K562 (cell line): ENCODE measurements around the gene SLC22A16. TPM values are rescaled to one million over a fixed set of nuclear protein-coding genes. Genes with fewer than 3 reads are reported as not detected.

Experiments
- ATAC-seq: fragments of 200-7000 bp; cut with Tn5 transposase; 3 replicates; pipeline ENCODE4 v1.9.1; 2020; ENCODE audit warnings: moderate library complexity
- BruUV-seq: library from RNA; stranded (reverse); fragments of 400-500 nt; replicated peaks from 2 replicates; lab custom pipeline; 2021; lab: Mats Ljungman, UMichigan
- CTCF ChIA-PET: fragments of 300-600 bp; formaldehyde crosslinking; extraction: SDS; loops from one replicate; lab custom pipeline; 2021; ENCODE audit warnings: low intra/inter-chr PET ratio; lab: Yijun Ruan, JAX
- POLR2A ChIA-PET: fragments of 300-600, 350-650 bp; sonication (Branson Sonifier 250); formaldehyde crosslinking; extraction: SDS; loops from one replicate; lab custom pipeline; 2021; ENCODE audit warnings: antibody characterized with exemption, inconsistent platforms; lab: Yijun Ruan, JAX
- DNase-seq, 4 experiments: peaks; one replicate each; pipeline versions ENCODE4 v3.0.0 to v3.0.0-alpha.2; 2011 to 2018; ENCODE audit warnings: low spot score in 3 of 4, mixed read lengths in 3 of 4; ENCODE audit errors: extremely low read depth in 1 of 4
- FAIRE-seq: peaks from 2 replicates; lab custom pipeline; 2011; peaks lifted over from hg19 to GRCh38; lab: Jason Lieb, UNC
- H2AFZ ChIP-seq: 2 replicates; pipeline ENCODE4 v1.6.0; 2011; ENCODE audit warnings: low read depth, low read length, control low read depth, inconsistent platforms
- H3K27ac ChIP-seq: fragments of 200-600 bp; 3 replicates; pipeline ENCODE4 v1.8.0; 2011; ENCODE audit warnings: low read depth, mild to moderate bottlenecking, control low read depth, inconsistent platforms, low read length, moderate library complexity, mixed read lengths; ENCODE audit errors: extremely low read depth
- H3K27me3 ChIP-seq, 2 experiments: fragments of 300-600 bp in 1 of 2; 2 replicates in 1 of 2; 3 replicates in 1 of 2; pipeline versions ENCODE4 v1.6.0 to v1.8.0; 2011; ENCODE audit warnings: inconsistent platforms in 2 of 2, low read length in 2 of 2, mild to moderate bottlenecking in 1 of 2, mixed read lengths in 1 of 2, moderate library complexity in 1 of 2; ENCODE audit not compliant: control insufficient read depth in 2 of 2, insufficient read depth in 2 of 2
- H3K36me3 ChIP-seq: fragments of 300-600 bp; 3 replicates; pipeline ENCODE4 v1.8.0; 2011; ENCODE audit warnings: mild to moderate bottlenecking, low read length, inconsistent platforms; ENCODE audit not compliant: control insufficient read depth, insufficient read depth
- H3K4me1 ChIP-seq, 2 experiments: fragments of 200-600 bp in 1 of 2; replicated peaks in 1 of 2; 2 replicates in 1 of 2; 3 replicates in 1 of 2; pipeline versions ENCODE4 v1.5.1 to v1.8.0; 2011; ENCODE audit warnings: inconsistent platforms in 2 of 2, low read length in 2 of 2, mild to moderate bottlenecking in 1 of 2, mixed read lengths in 1 of 2, moderate library complexity in 1 of 2; ENCODE audit not compliant: control insufficient read depth in 2 of 2, insufficient read depth in 2 of 2
- H3K4me2 ChIP-seq: 2 replicates; pipeline ENCODE4 v1.6.1; 2011; ENCODE audit warnings: low read length, control low read depth, inconsistent platforms, mixed read lengths; ENCODE audit not compliant: insufficient read depth
- H3K4me3 ChIP-seq: fragments of 200-600 bp; sonication (generic), shearing (Covaris generic); 2 replicates; pipeline ENCODE4 v1.5.1; 2016; ENCODE audit warnings: control low read depth, inconsistent platforms
- H3K79me2 ChIP-seq: fragments of 200-600 bp; 3 replicates; pipeline ENCODE4 v1.8.0; 2011; ENCODE audit warnings: low read length, inconsistent platforms; ENCODE audit not compliant: control insufficient read depth, insufficient read depth
- H3K9ac ChIP-seq, 2 experiments: 2 replicates each; pipeline versions ENCODE4 v1.6.0 to v1.6.1; 2011; ENCODE audit warnings: low read depth in 2 of 2, low read length in 2 of 2, control low read depth in 1 of 2, inconsistent platforms in 1 of 2, mild to moderate bottlenecking in 1 of 2, mixed read lengths in 1 of 2; ENCODE audit not compliant: insufficient read depth in 1 of 2
- H3K9me1 ChIP-seq: one replicate; pipeline ENCODE4 v1.6.0; 2011; ENCODE audit warnings: inconsistent platforms, mild to moderate bottlenecking, low read length, moderate library complexity; ENCODE audit not compliant: control insufficient read depth, insufficient read depth
- H3K9me3 ChIP-seq: replicated peaks from 2 replicates; pipeline ENCODE4 v1.5.1; 2011; ENCODE audit warnings: low read depth, low read length, inconsistent platforms; ENCODE audit not compliant: control insufficient read depth, insufficient read depth
- H4K20me1 ChIP-seq: replicated peaks from 2 replicates; pipeline ENCODE4 v1.6.1; 2011; ENCODE audit warnings: low read length, inconsistent platforms, mixed read lengths; ENCODE audit not compliant: control insufficient read depth, insufficient read depth
- FOSL1 ChIP-seq: fragments of 200-800 bp; sonication (Bioruptor generic); conservative IDR thresholded peaks from 2 replicates; pipeline ENCODE4 v1.6.1; 2016; ENCODE audit warnings: missing genetic modification characterization, missing compliant biosample characterization
- POLR2AphosphoS2 ChIP-seq: IDR thresholded peaks from 2 replicates; pipeline ENCODE4 v1.6.1; 2012; ENCODE audit warnings: low read length, improper control_type of control experiment
- POLR3A ChIP-seq: IDR thresholded peaks from 2 replicates; pipeline ENCODE4 v1.6.1; 2011; ENCODE audit warnings: borderline replicate concordance, mild to moderate bottlenecking, moderate library complexity; ENCODE audit not compliant: insufficient read length, insufficient read depth; ENCODE audit errors: extremely low read depth
- WGBS: fragments of 100-300 bp; shearing (Covaris generic); methylation state at CpG from one replicate; pipeline ENCODE4 v1.1.6; 2016; ENCODE audit warnings: low coverage, mixed read lengths; ENCODE audit not compliant: insufficient coverage; ENCODE audit errors: missing lambda C conversion rate; 5-methylcytosine and 5-hydroxymethylcytosine counted together
- in situ Hi-C: fragments of 300-500 bp; cut with MboI; formaldehyde crosslinking; loops from 4 replicates; pipeline ENCODE4 v1.15.0; 2018; ENCODE audit warnings: inconsistent platforms, mixed read lengths
- intact Hi-C: fragments of 100-400 bp; cut with micrococcal nuclease; formaldehyde crosslinking; loops from 2 replicates; pipeline ENCODE4 v1.14.2; 2022
- polyA plus RNA-seq, 8 experiments: library from polyadenylated mRNA; depleted of rRNA in 4 of 8; stranded (reverse) in 5 of 8; unstranded in 3 of 8; fragments of >200 nt; fragmentation: Nextera tagmentation in 2 of 8; fragmentation: Illumina TruSeq in 1 of 8; extraction: Ambion mirVana in 2 of 8; extraction: Trizol in 1 of 8; gene quantifications; 2 replicates each; pipeline versions ENCODE4 v1.2.1 to v1.2.3, GENCODE V29; 2011 to 2014; ENCODE audit warnings: inconsistent platforms in 1 of 8, missing spikeins in 1 of 8
- total RNA-seq, 7 experiments: library from RNA; depleted of rRNA in 6 of 7; stranded (reverse); fragments of >200 nt in 6 of 7; fragmentation: Illumina TruSeq in 2 of 7; extraction: Trizol in 2 of 7; gene quantifications; 2 replicates each; pipeline versions ENCODE4 v1.2.1 to v1.2.3, GENCODE V29; 2011 to 2021; ENCODE audit warnings: low replicate concordance in 1 of 7
- TF ChIP-seq, protein P1 (sequence below): sonication (generic); formaldehyde crosslinking; IDR thresholded peaks from 2 replicates; pipeline ENCODE4 v1.8.0; 2022; ENCODE audit warnings: missing genetic modification reagents, mild to moderate bottlenecking, moderate library complexity, borderline replicate concordance
- TF ChIP-seq, protein P2 (sequence below): fragments of 450-650 bp; IDR thresholded peaks from 2 replicates; pipeline ENCODE4 v1.6.1; 2016
- TF ChIP-seq, protein P3 (sequence below), 2 experiments: IDR thresholded peaks in 1 of 2; conservative IDR thresholded peaks in 1 of 2; 2 replicates each; pipeline ENCODE4 v1.6.1; 2016; ENCODE audit warnings: low read depth in 2 of 2, mild to moderate bottlenecking in 1 of 2, missing compliant biosample characterization in 1 of 2, missing genetic modification characterization in 1 of 2, moderate library complexity in 1 of 2
- TF ChIP-seq, protein P4 (sequence below): fragments of 200-800 bp; sonication (Bioruptor generic); IDR thresholded peaks from 2 replicates; pipeline ENCODE4 v1.6.1; 2017; ENCODE audit warnings: missing genetic modification characterization, missing compliant biosample characterization

Gene SLC22A16
- total and polyA plus RNA-seq, 9 of the 15 experiments (the other 6 are each of a cell fraction or from before 2014, with no cell fraction given): not detected

DNA sequence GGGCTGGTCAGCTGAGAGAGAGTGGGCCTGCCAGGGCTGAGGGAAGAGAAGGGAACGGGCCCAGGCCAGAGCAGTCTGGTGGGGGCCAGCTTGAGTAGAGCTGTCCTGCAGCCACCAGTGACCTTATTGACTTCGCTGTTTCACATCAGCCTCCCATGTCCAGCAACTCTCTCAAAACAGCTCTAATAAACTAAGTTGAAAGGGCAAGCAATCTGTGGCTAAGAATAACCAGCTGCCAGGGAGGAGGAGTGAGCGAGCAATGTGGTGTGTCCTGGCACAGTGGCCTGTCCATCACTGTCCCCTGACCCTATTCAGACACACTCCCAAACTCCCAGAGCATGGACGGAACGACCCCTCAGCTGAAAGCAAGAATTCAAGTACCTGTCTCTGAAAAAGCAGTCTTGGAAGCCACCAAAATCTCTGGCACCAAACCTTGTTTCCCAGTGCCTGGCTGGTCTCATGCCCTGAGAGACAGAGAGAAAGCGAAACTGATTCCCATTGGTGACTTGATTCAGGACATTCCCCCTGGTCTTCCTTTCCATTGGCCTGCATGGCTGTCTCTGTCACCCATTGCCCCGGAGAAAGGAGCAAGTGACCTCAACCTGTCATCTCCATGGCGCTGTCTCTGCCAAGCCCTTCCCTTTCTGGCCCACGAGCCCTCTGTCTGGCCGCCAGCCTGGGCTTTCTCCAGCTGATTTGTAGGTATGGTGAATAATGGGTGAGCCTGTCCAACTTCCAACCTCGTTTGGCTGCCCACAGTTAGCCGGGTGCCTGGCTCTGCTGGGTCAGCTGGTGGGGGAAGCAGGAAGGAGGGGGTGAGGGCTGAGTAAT is 61.1 kb downstream of the SLC22A16 start, which contains the start of gene DDO:
TSS of gene DDO (minus strand) at position 490 of the 831 bp plus-strand sequence. CDS start 2,113 bp downstream, outside the sequence.
- no peaks in the 10 kb centered on the region for H4K20me1 ChIP-seq
- ChIA-PET CTCF (no interaction called here), POLR2A (interaction anchor here (0.6 to 0.7 kb wide), 3 partner anchors 11 to 1347 kb away, joined by 3 to 4 read pairs (median 3); no protein-coding TSS in a partner anchor)
- WGBS: 2% methylated on average over 11 of the region's 12 CpGs
- H3K9me1 ChIP-seq: no peaks in the 10 kb centered on the region
- TF ChIP-seq, protein P1, sequence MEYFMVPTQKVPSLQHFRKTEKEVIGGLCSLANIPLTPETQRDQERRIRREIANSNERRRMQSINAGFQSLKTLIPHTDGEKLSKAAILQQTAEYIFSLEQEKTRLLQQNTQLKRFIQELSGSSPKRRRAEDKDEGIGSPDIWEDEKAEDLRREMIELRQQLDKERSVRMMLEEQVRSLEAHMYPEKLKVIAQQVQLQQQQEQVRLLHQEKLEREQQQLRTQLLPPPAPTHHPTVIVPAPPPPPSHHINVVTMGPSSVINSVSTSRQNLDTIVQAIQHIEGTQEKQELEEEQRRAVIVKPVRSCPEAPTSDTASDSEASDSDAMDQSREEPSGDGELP (CRISPR knock-in tag): peak; percentile 32; the same call in 1 of the 2 replicates
- TF ChIP-seq POLR3A: no peak
- TF ChIP-seq, protein P2, sequence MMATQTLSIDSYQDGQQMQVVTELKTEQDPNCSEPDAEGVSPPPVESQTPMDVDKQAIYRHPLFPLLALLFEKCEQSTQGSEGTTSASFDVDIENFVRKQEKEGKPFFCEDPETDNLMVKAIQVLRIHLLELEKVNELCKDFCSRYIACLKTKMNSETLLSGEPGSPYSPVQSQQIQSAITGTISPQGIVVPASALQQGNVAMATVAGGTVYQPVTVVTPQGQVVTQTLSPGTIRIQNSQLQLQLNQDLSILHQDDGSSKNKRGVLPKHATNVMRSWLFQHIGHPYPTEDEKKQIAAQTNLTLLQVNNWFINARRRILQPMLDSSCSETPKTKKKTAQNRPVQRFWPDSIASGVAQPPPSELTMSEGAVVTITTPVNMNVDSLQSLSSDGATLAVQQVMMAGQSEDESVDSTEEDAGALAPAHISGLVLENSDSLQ: peak; percentile 55
- TF ChIP-seq, protein P3, sequence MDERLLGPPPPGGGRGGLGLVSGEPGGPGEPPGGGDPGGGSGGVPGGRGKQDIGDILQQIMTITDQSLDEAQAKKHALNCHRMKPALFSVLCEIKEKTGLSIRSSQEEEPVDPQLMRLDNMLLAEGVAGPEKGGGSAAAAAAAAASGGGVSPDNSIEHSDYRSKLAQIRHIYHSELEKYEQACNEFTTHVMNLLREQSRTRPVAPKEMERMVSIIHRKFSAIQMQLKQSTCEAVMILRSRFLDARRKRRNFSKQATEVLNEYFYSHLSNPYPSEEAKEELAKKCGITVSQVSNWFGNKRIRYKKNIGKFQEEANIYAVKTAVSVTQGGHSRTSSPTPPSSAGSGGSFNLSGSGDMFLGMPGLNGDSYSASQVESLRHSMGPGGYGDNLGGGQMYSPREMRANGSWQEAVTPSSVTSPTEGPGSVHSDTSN (CRISPR knock-in tag; IDR thresholded peaks at IDR 0.05; ENCODE audit: low read depth): no peak
- TF ChIP-seq, protein P3 (tag; conservative IDR thresholded peaks at IDR 0.05; ENCODE audit: low read depth): peak; percentile 36; the same call in 1 of the 2 replicates
- TF ChIP-seq FOSL1 (tag): 0 out of 2 replicates have a peak, but pooled peaks have one; percentile 11
- TF ChIP-seq, protein P4, sequence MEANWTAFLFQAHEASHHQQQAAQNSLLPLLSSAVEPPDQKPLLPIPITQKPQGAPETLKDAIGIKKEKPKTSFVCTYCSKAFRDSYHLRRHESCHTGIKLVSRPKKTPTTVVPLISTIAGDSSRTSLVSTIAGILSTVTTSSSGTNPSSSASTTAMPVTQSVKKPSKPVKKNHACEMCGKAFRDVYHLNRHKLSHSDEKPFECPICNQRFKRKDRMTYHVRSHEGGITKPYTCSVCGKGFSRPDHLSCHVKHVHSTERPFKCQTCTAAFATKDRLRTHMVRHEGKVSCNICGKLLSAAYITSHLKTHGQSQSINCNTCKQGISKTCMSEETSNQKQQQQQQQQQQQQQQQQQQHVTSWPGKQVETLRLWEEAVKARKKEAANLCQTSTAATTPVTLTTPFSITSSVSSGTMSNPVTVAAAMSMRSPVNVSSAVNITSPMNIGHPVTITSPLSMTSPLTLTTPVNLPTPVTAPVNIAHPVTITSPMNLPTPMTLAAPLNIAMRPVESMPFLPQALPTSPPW: peak; percentile 39; the same call in 1 of the 2 replicates
- no peak for TF ChIP-seq POLR2AphosphoS2
- H2AFZ ChIP-seq: no peak within 1 kb of the TSS
- H3K79me2 ChIP-seq: no peaks in the 10 kb centered on the region
- no peak within 1 kb of the TSS for H3K4me3 ChIP-seq
- in situ Hi-C loops (no loop called here), intact Hi-C loops (no loop called here)
- DNase-seq: peak in 1 of 4 experiments; percentile 15
- H3K9me3 ChIP-seq: no peaks in the 10 kb centered on the region
- no peak within 1 kb of the TSS; a peak in 1 of 4 replicates for H3K9ac ChIP-seq
- no peak for FAIRE-seq
- peak; percentile 49; the same call in 2 of the 3 replicates for ATAC-seq
- H3K4me2 ChIP-seq: no peak within 1 kb of the TSS; the same call in 1 of the 2 replicates
- no peaks in the 10 kb centered on the region for H3K36me3 ChIP-seq
- H3K27ac ChIP-seq: no peak within 1 kb of the TSS
- peaks cover 18 to 42% of the 10 kb centered on the region in 2 experiments; a peak in 4 of 5 replicates for H3K27me3 ChIP-seq
- BruUV-seq: no TSS peak
- no peaks in the 10 kb centered on the region; a peak in 1 of 5 replicates for H3K4me1 ChIP-seq
